BE2C (cell line): Measurements from ENCODE around the gene SNTG2.
"Not testable (repeated sequence)": the region's sequence is repeated elsewhere in the genome, so short reads cannot be mapped to it uniquely, and the experiment has no call there.

ENCODE experiments used
- DNase-seq: peaks from one replicate; pipeline ENCODE4 v3.0.0-alpha.2; 2020
- H3K27me3 ChIP-seq: fragments of 250-450 bp; sonication (Bioruptor Pico); 2 replicates; pipeline ENCODE4 v1.5.1; 2020; ENCODE audit warnings: mild to moderate bottlenecking
- H3K36me3 ChIP-seq: fragments of 250-450 bp; sonication (Bioruptor Pico); 2 replicates; pipeline ENCODE4 v1.5.1; 2020; ENCODE audit warnings: mild to moderate bottlenecking
- H3K4me1 ChIP-seq: fragments of 250-450 bp; sonication (Bioruptor Pico); 2 replicates; pipeline ENCODE4 v1.5.1; 2020
- H3K4me3 ChIP-seq: 2 replicates; pipeline ENCODE4 v1.5.1; 2011; ENCODE audit warnings: low read depth, low read length
- H3K9me3 ChIP-seq: fragments of 250-450 bp; sonication (Bioruptor Pico); 2 replicates; pipeline ENCODE4 v1.5.1; 2020
- CTCF ChIP-seq: IDR thresholded peaks from 2 replicates; pipeline ENCODE4 v1.5.1; 2012; ENCODE audit warnings: mild to moderate bottlenecking, low read depth, low read length

The SNTG2 gene

GRCh38 chr2:1414121-1414520, 463.5 kb downstream of the SNTG2 start:
- DNase-seq: no peak
- H3K36me3 ChIP-seq: no peaks in the 10 kb centered on the region
- H3K4me1 ChIP-seq: no peaks in the 10 kb centered on the region
- H3K4me3 ChIP-seq: no peak overlapping the region
- no peak for TF ChIP-seq CTCF
- no peaks in the 10 kb centered on the region for H3K27me3 ChIP-seq
- no peaks in the 10 kb centered on the region for H3K9me3 ChIP-seq

- not testable (repeated sequence) for H3K9me3 ChIP-seq, DNase-seq, H3K4me1 ChIP-seq, H3K36me3 ChIP-seq, H3K4me3 ChIP-seq, H3K27me3 ChIP-seq
Observed at GRCh38 chr2:1414901-1415300, 464.3 kb downstream of the SNTG2 start.

- H3K36me3 ChIP-seq: no peaks in the 10 kb centered on the region
- no peak for DNase-seq
- TF ChIP-seq CTCF: no peak
- H3K4me1 ChIP-seq: no peaks in the 10 kb centered on the region
- H3K4me3 ChIP-seq: no peak overlapping the region
- H3K9me3 ChIP-seq: no peaks in the 10 kb centered on the region
- no peaks in the 10 kb centered on the region for H3K27me3 ChIP-seq
Observed at GRCh38 chr2:1415501-1415900, 464.9 kb downstream of the SNTG2 start.
